DMS53 treated with DMSO at 0.1 percent for 48 hours (cell line): Measurements from ENCODE around the gene VWA1.
A peak's percentile ranks its signal among the peaks of the same experiment; 100 is the strongest.
"Not testable (repeated sequence)": the region's sequence is repeated elsewhere in the genome, so short reads cannot be mapped to it uniquely, and the experiment has no call there.

ENCODE experiments used
- DNase-seq: peaks from one replicate; lab custom pipeline; 2025; ENCODE audit not compliant: unreplicated experiment; lab: John Stamatoyannopoulos, UW

Gene VWA1

GRCh38 chr1:1455366-1455884 is 19.9 kb downstream of the VWA1 start:
- no peak for DNase-seq

GRCh38 chr1:1455934-1456333 is 20.4 kb downstream of the VWA1 start:
- not testable (repeated sequence) for DNase-seq

- not testable (repeated sequence) for DNase-seq
These were observed 21.3 kb downstream of the VWA1 start for GRCh38 chr1:1456683-1457255.

- not testable (repeated sequence) for DNase-seq
These were observed 23.7 kb downstream of the VWA1 start for GRCh38 chr1:1459156-1459555.

GRCh38 chr1:1459711-1460110 is 24.2 kb downstream of the VWA1 start:
- not testable (repeated sequence) for DNase-seq

- DNase-seq = no peak
These were observed 25.1 kb downstream of the VWA1 start for GRCh38 chr1:1460540-1461130.

- DNase-seq = no peak
These were observed 26.3 kb downstream of the VWA1 start for GRCh38 chr1:1461721-1462317.

GRCh38 chr1:1462318-1462966 is 27.0 kb downstream of the VWA1 start:
- no peak for DNase-seq

- no peak for DNase-seq
These were observed 27.8 kb downstream of the VWA1 start for GRCh38 chr1:1463312-1463711.

GRCh38 chr1:1468196-1468985 is 32.9 kb downstream of the VWA1 start:
- not testable (repeated sequence) for DNase-seq

GRCh38 chr1:1470626-1471388 is 35.3 kb downstream of the VWA1 start:
- no peak for DNase-seq

GRCh38 chr1:1471389-1472052 is 36.0 kb downstream of the VWA1 start, which contains the start of gene ATAD3B:
Gene ATAD3B, plus strand, starts transcription at chr1:1471765. Its CDS starts 120 bp downstream, at chr1:1471885.
- DNase-seq = peak; percentile 82

- DNase-seq = not testable (repeated sequence)
These were observed 36.8 kb downstream of the VWA1 start for GRCh38 chr1:1472053-1472876.

GRCh38 chr1:1476011-1476410 is 40.5 kb downstream of the VWA1 start:
- DNase-seq = not testable (repeated sequence)

GRCh38 chr1:1477206-1477605 is 41.7 kb downstream of the VWA1 start:
- DNase-seq = no peak

- no peak for DNase-seq
These were observed 44.3 kb downstream of the VWA1 start for GRCh38 chr1:1479547-1480487.

GRCh38 chr1:1480488-1480867 is 45.0 kb downstream of the VWA1 start:
- not testable (repeated sequence) for DNase-seq

GRCh38 chr1:1481811-1482210 is 46.3 kb downstream of the VWA1 start:
- not testable (repeated sequence) for DNase-seq
